Islet precursor cell (in vitro differentiated cells): ENCODE data around the gene PUM2.
"Not testable (repeated sequence)": the region's sequence is repeated elsewhere in the genome, so short reads cannot be mapped to it uniquely, and the experiment has no call there.

Experiments
- DNase-seq: peaks from one replicate; pipeline ENCODE4 v3.0.0-alpha.2; 2018

Gene PUM2

DNA sequence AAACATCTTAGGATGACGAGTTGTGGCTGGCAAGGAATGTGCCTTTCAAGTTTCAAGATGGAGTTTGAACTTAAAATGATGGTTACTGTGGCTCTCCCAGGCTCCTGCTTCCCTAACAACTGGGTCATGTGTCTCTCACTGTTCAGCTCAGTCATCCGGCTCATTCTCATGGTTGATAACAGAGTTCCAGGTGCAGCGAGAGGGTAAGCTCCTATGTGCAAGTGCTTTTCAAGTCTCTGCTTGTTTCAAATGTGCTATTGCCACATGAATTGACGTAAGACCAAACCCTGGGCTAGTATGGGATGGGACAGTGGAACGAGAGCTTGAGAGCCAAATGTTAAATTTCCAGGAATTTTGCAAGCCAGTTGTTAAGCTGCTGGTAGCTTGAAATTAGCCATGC is 19.5 kb upstream of the PUM2 start:
- no peak for DNase-seq

DNA sequence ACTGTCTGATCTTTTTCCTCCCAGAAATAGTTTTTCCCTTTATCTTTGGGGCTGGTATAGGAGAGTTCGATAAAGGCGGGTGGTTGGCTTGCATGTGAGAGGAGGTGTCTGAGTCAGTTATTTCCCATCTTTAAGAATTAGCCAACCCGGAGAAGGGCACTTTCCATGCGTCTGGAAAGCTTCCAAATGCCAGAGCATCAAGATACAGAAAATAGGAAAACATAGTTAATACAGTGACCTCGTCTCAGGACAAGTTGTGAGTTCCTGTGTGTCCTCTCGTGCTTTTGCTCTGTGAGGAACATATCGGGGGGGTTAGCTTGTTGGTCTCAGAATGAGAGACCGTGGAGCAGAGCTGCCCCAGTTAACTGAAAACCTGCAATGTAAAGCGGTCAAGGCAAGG is 18.7 kb upstream of the PUM2 start:
- DNase-seq, result no peak

DNA sequence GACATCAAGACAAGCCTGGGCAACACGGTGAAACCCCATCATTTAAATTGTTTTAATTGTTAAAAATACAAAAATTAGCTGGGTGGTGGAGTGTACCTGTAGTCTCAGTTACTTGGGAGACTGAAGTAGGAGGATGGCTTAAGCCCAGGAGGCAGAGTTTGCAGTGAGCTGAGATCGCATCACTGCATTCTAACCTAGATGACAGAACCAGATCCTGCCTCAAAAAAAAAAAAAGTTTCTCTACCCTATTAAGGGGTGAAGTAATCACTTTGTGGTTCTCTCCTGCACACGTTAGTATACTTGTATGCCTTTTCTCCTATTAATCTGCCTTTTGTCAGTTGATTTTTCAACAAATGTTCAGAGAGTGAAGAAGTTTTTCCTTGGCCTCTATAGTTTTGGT is 18.1 kb upstream of the PUM2 start:
- no peak for DNase-seq

DNA sequence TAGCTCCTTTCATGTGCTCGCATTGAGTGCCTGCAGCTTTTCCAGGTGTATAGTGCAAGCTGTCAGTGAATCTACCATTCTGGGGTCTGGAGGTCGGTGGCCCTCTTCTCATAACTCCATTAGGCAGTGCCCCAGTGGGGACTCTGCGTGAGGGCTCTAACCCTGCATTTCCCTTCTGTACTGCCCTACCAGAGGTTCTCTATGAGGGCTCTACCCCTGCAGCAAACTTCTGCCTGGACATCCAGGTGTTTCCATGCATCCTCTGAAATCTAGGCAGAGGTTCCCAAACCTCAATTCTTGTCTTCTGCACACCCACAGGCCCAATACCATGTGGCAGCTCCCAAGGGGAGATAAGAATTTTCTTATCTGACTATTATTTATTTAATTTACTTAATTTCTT is 17.3 kb upstream of the PUM2 start:
- not testable (repeated sequence) for DNase-seq

DNA sequence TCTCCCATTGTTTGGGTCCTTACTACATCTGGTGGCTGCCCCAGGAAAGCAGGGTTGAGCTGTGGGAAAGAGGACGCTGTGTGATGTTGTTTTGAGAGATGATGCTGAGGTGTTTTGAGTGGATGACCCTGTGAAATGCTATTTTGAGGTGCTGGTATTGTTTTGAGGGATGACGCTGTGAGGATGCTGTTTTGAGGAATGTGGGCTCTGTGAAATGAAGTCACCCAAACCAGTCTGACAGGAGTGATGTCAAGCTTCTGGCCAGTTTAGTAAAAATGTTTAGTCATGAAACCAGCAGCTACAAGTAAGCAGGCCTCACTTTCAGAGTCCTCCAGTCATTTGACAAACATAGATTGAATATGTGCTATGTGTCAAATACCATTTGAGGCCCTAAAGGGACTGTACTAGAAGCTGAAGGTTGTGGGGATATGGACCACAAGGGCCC is 16.1 kb upstream of the PUM2 start:
- DNase-seq, result no peak

DNA sequence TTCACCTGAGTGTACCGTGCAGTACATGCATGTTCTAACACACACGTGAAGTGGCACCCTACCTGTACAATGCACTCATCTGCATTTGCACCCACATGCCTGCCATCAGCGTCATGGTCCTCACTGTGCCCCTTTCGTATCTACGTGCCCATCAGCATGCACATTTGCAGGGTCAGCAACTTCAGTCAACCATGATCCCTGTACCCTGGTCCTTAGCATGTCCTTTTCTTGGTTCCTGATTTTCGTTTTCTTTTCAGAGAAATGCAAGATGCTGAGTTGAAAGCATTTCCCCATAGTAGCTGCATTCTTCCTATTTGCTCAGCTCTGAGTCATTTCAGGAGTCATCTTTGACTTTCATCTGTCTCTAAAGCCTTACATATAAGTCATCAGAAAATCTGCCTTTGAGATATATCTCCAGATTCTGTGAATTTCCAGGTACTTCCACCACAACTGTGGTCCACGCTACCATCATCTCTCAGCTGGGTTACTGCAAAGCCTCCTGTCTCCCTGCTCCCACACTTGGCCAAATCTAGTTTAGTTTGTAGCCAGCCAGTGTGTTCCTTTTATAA is 14.7 kb upstream of the PUM2 start:
- no peak for DNase-seq

DNA sequence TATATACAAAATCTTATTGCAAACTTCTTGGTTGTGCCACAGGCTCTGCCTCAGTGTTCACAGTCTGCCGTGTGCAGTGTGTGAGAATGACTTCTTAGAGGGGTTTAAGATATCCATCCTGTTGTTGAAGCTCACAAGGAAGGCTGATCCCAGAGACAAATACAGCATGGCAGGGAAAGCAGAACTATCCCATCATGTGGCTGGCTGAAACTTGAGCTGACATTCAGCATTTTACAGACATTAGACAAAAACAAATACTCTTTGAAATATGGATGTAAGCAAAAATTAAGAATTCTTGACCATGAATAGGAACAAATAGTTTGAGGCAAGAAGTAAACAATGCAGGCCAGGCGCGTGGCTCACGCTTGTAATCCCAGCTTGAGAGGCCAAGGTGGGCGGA is 12.9 kb upstream of the PUM2 start:
- DNase-seq, result no peak

DNA sequence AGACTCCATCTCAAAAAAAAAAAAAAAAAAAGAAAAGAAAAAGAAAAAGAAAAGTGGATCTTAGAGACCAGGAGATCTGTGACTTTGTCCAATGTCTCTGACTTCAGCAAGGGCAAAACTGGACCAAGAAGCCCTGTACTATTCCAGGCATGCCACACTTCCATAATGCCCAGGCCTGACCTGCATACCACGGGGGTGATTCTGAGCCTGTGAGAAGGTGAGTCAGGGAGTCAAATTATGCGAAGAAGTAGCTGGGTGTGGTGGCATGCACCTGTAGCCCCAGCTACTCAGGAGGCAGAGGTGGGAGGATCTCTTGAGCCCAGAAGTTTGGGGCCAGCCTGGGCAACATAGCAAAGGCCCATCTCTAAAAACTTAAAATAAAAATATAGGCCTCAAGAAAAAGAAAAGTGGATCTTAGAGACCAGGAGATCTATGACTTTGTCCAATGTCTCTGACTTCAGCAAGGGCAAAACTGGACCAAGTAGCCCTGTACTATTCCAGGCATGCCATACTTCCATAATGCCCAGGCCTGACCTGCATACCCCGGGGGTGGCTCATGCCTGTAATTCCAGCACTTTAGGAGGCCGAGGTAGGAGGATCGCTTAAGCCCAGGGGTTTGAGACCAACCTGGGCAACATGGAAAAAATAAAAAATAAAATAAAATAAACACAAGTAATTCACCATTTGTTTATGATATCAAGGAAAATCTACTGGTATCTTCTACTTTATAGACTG is 12.2 kb upstream of the PUM2 start:
- DNase-seq, result no peak

DNA sequence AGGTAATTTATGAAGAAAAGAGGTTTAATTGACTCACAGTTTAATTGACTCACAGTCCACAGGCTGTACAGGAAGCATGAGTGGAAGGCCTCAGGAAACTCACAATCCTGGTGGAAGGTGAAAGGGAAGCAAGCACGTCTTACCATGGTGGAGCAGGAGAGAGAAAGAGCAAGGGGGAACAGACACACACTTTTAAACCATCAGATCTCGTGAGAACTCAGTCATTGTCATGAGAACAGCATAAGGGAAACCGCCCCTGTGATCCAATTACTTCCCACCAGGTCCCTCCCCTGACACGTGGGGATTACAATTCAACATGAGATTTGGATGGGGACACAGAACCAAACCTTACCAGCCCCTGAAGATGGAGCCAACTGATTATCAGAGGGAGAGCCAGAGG is 11.2 kb upstream of the PUM2 start:
- no peak for DNase-seq

DNA sequence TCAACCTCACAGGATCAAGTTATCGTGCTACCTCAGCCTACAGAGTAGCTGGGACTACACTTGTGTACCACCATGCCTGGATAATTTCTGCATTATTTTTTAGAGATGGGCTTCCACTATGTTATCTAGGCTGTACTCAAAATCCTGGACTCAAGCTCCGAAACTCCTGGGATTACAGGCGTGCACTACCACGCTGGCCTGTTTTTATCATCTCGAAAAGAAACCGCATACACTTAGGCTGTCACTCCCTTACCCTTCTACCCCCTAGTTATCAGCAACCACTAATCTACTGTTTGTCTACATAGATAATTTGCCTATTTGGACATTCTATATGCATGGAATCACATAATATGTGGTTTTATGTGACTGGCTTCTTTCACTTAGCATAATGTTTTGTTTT is 8.5 kb upstream of the PUM2 start:
- DNase-seq, result no peak

DNA sequence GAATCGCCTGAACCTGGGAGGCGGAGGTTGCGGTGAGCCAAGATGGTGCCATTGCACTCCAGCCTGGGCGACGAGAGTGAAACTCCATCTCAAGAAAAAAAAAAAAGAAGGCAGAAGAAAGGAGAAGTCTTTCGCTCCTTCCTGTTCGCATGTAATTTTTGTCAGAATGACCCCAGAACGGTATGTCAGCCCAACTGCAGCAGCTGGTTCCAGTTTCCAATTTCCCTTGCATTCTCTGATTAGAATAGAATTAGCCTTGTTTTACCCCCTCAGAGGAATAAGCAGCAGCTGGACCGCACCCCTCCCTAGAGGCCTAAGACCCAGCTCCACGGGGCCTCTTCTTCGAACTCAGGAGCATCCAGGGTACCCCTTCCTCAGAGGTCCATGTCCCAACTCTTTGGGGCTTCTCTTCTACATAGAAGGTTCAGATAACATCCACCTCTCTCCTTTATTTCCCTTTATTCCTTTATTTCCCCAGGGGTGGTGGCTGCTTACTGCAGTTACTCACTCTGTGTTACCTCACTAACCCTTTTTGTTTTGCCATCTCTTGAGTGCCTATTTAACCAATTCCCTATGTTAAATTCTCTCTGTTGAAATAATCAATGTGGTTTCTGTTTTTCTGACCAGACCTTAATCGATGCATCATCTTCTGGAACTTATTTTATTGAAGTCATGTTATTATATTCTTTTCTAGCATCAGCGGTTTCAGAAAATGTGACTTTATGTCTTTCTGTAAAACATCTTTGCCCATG is 7.2 kb upstream of the PUM2 start:
- no peak for DNase-seq

DNA sequence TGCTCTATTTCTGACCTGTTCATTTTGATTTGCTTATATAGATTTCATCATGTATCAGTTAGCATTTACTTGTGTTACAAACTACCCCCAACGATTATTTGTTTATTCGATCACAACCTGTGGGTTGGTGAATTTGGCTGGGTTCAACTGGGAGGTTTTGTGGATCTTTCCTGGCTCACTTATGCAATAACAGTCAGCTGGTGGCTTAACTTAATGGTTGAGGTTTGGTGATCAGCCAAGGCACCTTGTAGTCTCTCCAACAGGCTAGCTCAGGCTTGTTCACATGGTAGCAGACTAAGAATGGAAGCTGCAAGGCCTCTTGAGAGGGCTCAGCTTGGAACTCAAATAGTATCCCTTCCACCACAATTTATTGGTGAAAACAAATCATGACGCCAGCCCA is 5.4 kb upstream of the PUM2 start:
- DNase-seq, result no peak

DNA sequence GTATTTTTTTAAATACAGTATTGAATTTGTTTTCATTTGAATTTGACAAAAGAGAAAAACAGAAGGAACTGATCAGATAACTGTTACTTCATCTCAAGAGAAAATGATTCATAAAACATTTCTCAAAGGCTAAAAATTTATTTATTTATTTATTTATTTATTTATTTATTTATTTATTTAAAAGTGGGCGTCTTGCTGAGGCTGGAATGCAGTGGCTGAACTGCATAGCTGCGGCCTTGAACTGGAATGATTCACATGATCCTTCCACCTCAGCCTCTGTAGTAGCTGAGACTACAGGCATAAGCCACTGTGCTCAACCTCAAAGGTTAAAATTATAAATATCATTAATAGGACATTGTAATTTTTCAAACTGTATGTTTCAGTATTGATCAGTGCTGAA is 4.5 kb upstream of the PUM2 start:
- DNase-seq, result no peak

DNA sequence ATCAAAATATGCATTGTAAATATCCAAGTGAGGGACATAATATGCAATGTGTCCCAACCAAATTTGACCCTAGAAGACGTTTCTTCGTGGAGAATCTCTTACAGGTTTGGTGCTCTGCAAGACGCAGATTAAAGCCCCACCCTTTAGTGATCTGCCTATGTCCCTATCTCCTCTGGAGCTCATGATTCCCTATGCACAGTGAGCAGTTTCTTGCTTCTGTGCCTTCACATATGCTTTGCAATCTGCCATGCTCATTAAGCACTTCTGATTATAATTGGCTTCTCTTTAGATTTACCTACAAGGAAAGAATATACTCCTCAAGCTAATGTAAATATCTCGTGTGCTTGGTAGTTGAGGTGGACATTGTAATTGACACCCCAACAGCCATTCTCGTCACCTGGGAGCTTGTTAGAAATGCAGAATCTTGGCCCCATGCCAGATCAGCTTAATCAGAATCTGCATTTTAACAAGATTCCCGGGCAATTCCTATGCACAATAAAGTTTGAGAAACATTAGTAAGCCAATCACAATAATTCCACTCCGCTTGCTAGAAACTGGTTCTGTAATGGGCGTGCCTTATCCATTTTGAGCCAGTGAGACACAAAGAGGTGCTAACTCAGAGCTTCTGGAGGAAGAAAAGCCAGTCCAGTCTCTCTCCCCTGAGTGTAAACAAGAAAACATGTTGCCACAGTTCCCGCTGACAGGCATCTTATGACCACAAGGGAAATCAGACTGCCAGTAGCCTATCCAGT is 2.8 kb upstream of the PUM2 start:
- peak; percentile 73 for DNase-seq

DNA sequence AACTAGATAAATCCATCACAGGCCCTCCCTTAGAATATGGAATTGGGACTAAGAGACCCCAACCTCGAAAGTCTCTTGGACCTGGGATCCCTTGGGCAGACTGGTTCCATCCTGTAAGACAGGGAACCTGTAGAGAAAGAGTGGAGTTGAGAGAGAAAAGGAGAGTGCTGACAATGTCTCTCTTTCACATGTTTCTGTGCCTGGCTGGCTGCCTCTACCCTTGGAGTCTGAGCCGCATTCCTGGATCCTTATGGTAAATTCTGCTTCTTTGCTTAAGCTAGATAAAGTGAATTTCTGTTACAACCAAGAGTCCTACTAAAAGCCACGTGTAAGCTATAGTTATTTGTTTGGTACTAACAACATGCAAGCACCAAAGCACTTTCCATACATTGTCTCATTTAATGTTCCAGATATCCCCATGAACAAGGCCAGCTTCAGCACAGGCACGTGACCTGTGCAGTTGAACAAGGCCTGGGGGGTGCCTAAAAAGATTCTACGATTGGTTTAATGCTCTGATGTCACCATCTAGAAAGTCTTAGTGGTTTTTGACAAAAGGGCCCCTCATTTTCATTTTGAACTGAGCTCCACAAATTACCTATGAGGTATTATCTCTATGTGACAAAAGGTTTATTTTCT is 2.1 kb upstream of the PUM2 start:
- no peak for DNase-seq

DNA sequence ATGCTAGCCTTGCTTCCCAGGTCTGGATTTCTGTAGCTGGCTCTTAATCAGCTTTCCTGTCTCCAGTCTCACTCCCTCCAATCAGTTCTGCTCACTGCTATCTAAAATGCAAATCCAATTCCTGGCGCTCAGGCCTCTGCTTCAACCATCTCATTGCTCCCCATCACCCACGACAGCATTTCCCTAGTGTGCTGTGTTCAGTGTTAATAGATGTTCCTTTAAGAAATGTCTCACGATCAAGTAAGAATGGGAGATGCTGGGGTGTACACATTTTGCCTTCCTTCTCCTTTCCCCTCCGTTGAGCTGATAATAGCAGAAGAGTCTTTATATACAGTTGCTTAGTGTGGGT is 1.6 kb upstream of the PUM2 start:
- peak; percentile 61 for DNase-seq

DNA sequence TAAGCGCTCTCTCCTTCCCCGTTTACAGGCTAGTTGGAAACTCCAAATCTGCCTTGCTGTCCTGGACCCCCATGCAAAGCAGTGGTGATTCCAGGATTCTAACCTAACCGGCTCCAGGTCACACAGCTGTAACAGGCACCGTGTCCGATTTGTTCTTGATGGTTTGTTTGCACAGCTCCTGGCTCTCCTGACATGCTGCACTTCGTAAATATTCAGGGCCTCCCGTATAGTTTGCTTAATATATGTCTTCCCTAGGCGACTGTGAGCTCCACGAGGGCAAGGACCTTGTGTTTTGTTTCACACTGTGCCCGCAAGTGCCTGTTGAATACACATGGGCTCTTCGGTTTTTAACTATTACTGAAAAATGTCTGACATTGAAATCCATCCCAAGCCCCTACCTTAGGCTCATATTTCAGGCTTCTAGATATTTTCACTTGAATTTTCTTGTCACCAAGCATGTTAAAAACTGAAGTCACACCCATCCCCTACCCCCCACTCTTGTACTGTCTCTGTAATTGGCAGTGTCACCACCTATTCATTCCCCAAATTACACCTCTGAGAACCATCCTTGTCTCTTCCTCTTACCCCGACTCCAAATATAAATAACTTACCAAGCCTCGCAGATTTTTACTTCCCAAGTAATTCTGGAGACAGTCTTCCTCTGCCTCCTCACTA is 1.0 kb upstream of the PUM2 start:
- no peak for DNase-seq

DNA sequence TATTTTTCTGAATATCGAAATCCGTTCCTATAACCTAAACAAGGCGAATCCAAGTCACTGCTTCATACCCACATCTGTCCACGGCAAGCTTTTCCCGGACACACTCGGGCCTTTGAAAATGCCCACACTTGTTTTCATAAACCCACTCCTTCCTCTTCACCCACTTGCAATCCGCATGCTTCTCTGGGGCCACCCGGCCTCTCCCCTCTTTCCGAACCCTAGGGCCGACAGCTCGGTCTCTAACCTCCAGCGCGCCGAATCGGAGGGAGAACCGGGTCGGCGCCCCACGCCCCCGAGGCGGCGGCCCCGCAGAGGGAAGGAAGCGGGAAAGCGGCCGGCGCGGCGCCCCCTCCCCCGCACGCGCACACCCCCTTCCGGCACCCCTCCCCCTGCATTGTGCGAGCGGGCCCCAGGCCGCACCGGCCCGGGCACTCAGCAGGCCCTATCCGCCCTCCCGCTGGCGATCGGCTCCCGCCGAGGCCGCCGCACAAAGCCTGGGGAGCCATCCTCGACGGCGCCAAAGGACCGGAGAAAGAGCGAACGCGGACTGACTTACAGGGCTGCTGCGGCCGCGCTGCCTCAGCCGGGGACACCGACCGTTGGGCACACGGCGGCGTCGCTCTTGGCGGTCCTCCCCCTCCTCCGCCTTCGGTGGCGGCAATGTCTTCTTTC is 467 bp downstream of the PUM2 start:
- no peak for DNase-seq

DNA sequence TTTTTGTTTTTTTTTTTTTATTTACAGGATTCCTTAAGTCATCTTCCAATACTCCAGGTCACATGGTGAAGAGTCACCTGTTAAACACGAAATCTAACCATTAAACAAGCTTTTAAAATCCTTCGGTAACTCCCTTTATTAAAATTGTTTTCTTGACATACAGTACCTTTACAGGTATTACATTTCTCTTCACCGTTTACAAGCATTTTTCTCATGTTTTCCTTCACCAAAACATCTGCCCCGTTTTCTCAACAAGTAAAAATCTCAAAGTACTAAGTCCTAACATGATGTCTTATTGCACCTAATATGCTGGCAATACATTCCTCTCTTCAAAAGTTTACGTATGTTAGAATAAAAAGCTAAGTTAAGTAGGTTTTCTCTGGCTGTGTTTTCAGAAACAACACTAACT is 1.1 kb downstream of the PUM2 start:
- no peak for DNase-seq

DNA sequence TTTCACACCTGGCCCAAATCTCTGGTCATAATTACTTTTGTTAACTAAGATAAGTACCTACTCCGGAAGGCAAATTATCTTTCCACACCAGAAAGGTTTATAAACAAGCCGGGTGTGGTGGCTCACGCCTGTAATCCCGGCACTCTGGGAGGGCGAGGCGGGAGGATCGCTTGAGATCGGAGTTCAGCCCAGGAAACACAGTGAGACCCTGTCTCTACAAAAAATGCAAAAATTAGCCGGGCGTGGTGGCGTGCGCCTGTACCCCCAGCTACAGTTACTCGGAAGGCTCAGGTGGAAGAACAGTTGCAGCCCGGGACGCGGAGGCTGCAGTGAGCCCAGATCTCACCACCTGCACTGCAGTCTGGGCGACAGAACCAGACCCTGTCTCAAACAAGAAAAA is 2.1 kb downstream of the PUM2 start:
- DNase-seq, result no peak

DNA sequence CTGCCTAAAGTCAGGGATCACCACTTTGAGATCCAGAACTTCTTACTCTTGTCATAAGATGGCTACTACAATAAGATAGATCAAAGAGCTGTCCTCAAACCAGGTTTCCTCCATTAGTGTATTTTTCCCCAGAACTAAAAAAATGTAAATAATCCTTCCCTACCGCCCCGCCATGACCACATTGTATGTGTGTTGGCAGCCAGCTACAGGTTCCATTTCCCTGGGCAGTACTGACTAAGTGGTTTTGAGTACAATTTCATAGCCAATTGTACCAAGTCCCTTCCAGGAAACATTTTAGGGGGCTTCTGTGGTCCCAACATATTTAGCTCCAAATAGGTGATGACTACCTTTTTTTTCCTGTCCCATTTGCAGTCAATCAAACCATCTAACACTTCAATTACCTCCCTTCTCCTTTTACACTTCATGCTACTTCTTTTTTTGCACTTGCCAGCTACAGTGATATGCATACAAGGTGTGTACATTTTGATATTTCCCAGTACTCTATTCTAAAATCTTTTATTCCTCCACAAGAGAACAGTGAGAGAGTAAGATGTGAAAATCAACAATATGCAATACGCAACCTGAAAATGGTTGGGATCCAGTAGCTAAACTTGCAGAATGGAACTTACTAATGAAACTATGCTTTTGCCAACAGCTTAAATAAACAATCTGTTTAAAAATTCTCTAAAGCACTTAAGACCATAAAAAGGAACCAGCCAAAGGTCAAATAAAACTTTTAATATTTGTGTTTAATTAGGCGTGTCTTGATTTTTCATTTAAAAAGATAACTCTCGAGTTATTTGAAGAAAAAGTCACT is 3.9 kb downstream of the PUM2 start:
- no peak for DNase-seq
